K562 (cell line): ENCODE measurements around the gene CEP57. TPM values are rescaled to one million over a fixed set of nuclear protein-coding genes. Genes with fewer than 3 reads are reported as not detected.

Experiments
- ARID3A ChIP-seq: IDR thresholded peaks from 2 replicates; pipeline ENCODE4 v1.6.1; 2012; ENCODE audit warnings: low read depth, low read length, improper control_type of control experiment, borderline replicate concordance
- BCLAF1 ChIP-seq, 2 experiments: fragments of 450-650 bp in 1 of 2; IDR thresholded peaks; 2 replicates each; pipeline ENCODE4 v1.6.1; 2011 to 2017; ENCODE audit warnings: low read depth in 2 of 2, antibody characterized with exemption in 1 of 2, borderline replicate concordance in 1 of 2, low read length in 1 of 2, mild to moderate bottlenecking in 1 of 2, mixed read lengths in 1 of 2; ENCODE audit not compliant: control insufficient read depth in 1 of 2
- CTCF ChIP-seq, 3 experiments: IDR thresholded peaks in 2 of 3; conservative IDR thresholded peaks in 1 of 3; 2 replicates each; pipeline ENCODE4 v1.5.1; 2011 to 2012; ENCODE audit warnings: low read length in 3 of 3, mild to moderate bottlenecking in 3 of 3, control low read depth in 2 of 3, improper control_type of control experiment in 1 of 3, inconsistent platforms in 1 of 3, low read depth in 1 of 3, mixed read lengths in 1 of 3, moderate library complexity in 1 of 3; ENCODE audit not compliant: insufficient read depth in 2 of 3
- ELF2 ChIP-seq: fragments of 250-450 bp; sonication (Bioruptor Pico); IDR thresholded peaks from 2 replicates; pipeline ENCODE4 v1.5.0; 2021; ENCODE audit warnings: mild to moderate bottlenecking
- ETV1 ChIP-seq: fragments of 450-650 bp; conservative IDR thresholded peaks from 2 replicates; pipeline ENCODE4 v1.6.1; 2016; ENCODE audit warnings: missing genetic modification characterization, control low read depth, low read depth, missing compliant biosample characterization
- FOXP4 ChIP-seq: sonication (generic); formaldehyde crosslinking; IDR thresholded peaks from 2 replicates; pipeline ENCODE4 v1.8.0; 2022; ENCODE audit warnings: mild to moderate bottlenecking, missing genetic modification reagents, borderline replicate concordance
- JUN ChIP-seq, 2 experiments: sonication (generic) in 1 of 2; formaldehyde crosslinking in 1 of 2; IDR thresholded peaks; 2 replicates each; pipeline versions ENCODE4 v1.6.1 to v1.8.0; 2012 to 2022; ENCODE audit warnings: borderline replicate concordance in 2 of 2, mild to moderate bottlenecking in 2 of 2, improper control_type of control experiment in 1 of 2, low read depth in 1 of 2, low read length in 1 of 2, missing genetic modification reagents in 1 of 2
- KAT2B ChIP-seq: IDR thresholded peaks from one replicate; pipeline ENCODE4 v1.6.1; 2012; ENCODE audit warnings: low read depth, mild to moderate bottlenecking, control low read depth, inconsistent platforms, low read length, moderate library complexity
- MAFK ChIP-seq: IDR thresholded peaks from 2 replicates; pipeline ENCODE4 v1.6.1; 2011; ENCODE audit warnings: low read length, improper control_type of control experiment
- MTA2 ChIP-seq: fragments of 450-650 bp; IDR thresholded peaks from 2 replicates; pipeline ENCODE4 v1.6.1; 2016; ENCODE audit warnings: low read depth
- NFE2 ChIP-seq: IDR thresholded peaks from 2 replicates; pipeline ENCODE4 v1.6.1; 2014; ENCODE audit warnings: antibody characterized with exemption, low read depth
- NFIC ChIP-seq: fragments of 450-650 bp; IDR thresholded peaks from 2 replicates; pipeline ENCODE4 v1.6.1; 2017; ENCODE audit warnings: mild to moderate bottlenecking, inconsistent platforms
- TEAD1 ChIP-seq, 2 experiments: fragments of 450-650 bp in 1 of 2; sonication (generic) in 1 of 2; formaldehyde crosslinking; IDR thresholded peaks; 2 replicates each; pipeline versions ENCODE4 v1.4.0 to v1.8.0; 2020 to 2022; ENCODE audit warnings: mild to moderate bottlenecking in 2 of 2, missing genetic modification reagents in 1 of 2
- TFAP4 ChIP-seq: sonication (generic); formaldehyde crosslinking; IDR thresholded peaks from 2 replicates; pipeline ENCODE4 v1.8.0; 2022; ENCODE audit warnings: missing genetic modification reagents, mild to moderate bottlenecking, moderate library complexity, borderline replicate concordance
- ZNF766 ChIP-seq: fragments of 200-800 bp; sonication (Bioruptor generic); conservative IDR thresholded peaks from 2 replicates; pipeline ENCODE4 v1.6.1; 2016; ENCODE audit warnings: missing genetic modification characterization, missing compliant biosample characterization
- polyA plus RNA-seq, 8 experiments: library from polyadenylated mRNA; depleted of rRNA in 4 of 8; stranded (reverse) in 5 of 8; unstranded in 3 of 8; fragments of >200 nt; fragmentation: Nextera tagmentation in 2 of 8; fragmentation: Illumina TruSeq in 1 of 8; extraction: Ambion mirVana in 2 of 8; extraction: Trizol in 1 of 8; gene quantifications; 2 replicates each; pipeline versions ENCODE4 v1.2.1 to v1.2.3, GENCODE V29; 2011 to 2014; ENCODE audit warnings: inconsistent platforms in 1 of 8, missing spikeins in 1 of 8
- total RNA-seq, 7 experiments: library from RNA; depleted of rRNA in 6 of 7; stranded (reverse); fragments of >200 nt in 6 of 7; fragmentation: Illumina TruSeq in 2 of 7; extraction: Trizol in 2 of 7; gene quantifications; 2 replicates each; pipeline versions ENCODE4 v1.2.1 to v1.2.3, GENCODE V29; 2011 to 2021; ENCODE audit warnings: low replicate concordance in 1 of 7

The CEP57 gene
- total and polyA plus RNA-seq, 9 of the 15 experiments (the other 6 are each of a cell fraction or from before 2014, with no cell fraction given): 25.1 to 88.1 (median 65.2) TPM

GRCh38 chr11:95835768-95836488 lies 45.6 kb downstream of the CEP57 start (continued):
- TF ChIP-seq JUN (IDR thresholded peaks at IDR 0.05; ENCODE audit: borderline replicate concordance, low read depth, low read length): 0 out of 2 replicates have a peak, but pooled peaks have one; percentile 21
- no peak for TF ChIP-seq JUN (CRISPR knock-in tag; IDR thresholded peaks at IDR 0.05; ENCODE audit: borderline replicate concordance)
- TF ChIP-seq TEAD1 (CRISPR knock-in tag; IDR thresholded peaks at IDR 0.05): peak in 1 of 2 experiments; percentile 41; a peak in 1 of 4 replicates
- no peak for TF ChIP-seq KAT2B
- no peak for TF ChIP-seq MTA2
- peak; percentile 32; the same call in 1 of the 2 replicates for TF ChIP-seq TFAP4 (CRISPR knock-in tag)
- TF ChIP-seq CTCF (IDR thresholded peaks at IDR 0.05 in 2 of 3, conservative IDR thresholded peaks at IDR 0.05 in 1 of 3; ENCODE audit: insufficient read depth in 2 of 3, low read depth in 1 of 3, low read length in 3 of 3): peak; percentile 81 to 88 (median 88)
- peak; percentile 75; the same call in 1 of the 2 replicates for TF ChIP-seq ARID3A
- 0 out of 2 replicates have a peak, but pooled peaks have one; percentile 37 for TF ChIP-seq ZNF766
- no peak for TF ChIP-seq FOXP4 (CRISPR knock-in tag)
- peak; percentile 27; the same call in 1 of the 2 replicates for TF ChIP-seq NFIC
- TF ChIP-seq ELF2 (CRISPR knock-in tag): peak; percentile 28; the same call in 1 of the 2 replicates
- TF ChIP-seq BCLAF1 (IDR thresholded peaks at IDR 0.05; ENCODE audit: borderline replicate concordance in 1 of 2, control insufficient read depth in 1 of 2, low read depth in 2 of 2, low read length in 1 of 2): no peak
- TF ChIP-seq MAFK: 0 out of 2 replicates have a peak, but pooled peaks have one; percentile 13
- peak; percentile 70 for TF ChIP-seq NFE2
- 0 out of 2 replicates have a peak, but pooled peaks have one; percentile 9 for TF ChIP-seq ETV1 (tag)
